Activated T-helper 17 cell treated with anti-CD3 and anti-CD28 coated beads, Interleukin-2, amount 50 U/mL, for 72 hours (primary cell): ENCODE measurements around the gene HMGCR. TPM values are rescaled to one million over a fixed set of nuclear protein-coding genes. Genes with fewer than 3 reads are reported as not detected.
"Not testable (repeated sequence)": the region's sequence is repeated elsewhere in the genome, so short reads cannot be mapped to it uniquely, and the experiment has no call there.

Source experiments
- ATAC-seq: fragments of 150-1000 bp; cut with Tn5 transposase; replicated peaks from 2 replicates; pipeline ENCODE4 v1.10.0; 2021; ENCODE audit warnings: mild to moderate bottlenecking, moderate library complexity
- H3K27ac Mint-ChIP-seq: one replicate; pipeline ENCODE4 v1.8.0; 2022; ENCODE audit warnings: mixed read lengths
- H3K27me3 Mint-ChIP-seq: one replicate; pipeline ENCODE4 v1.8.0; 2022; ENCODE audit warnings: mixed read lengths
- H3K36me3 Mint-ChIP-seq: one replicate; pipeline ENCODE4 v1.8.0; 2022; ENCODE audit warnings: low read depth, mild to moderate bottlenecking, mixed read lengths
- H3K4me1 Mint-ChIP-seq: one replicate; pipeline ENCODE4 v1.8.0; 2022; ENCODE audit warnings: mixed read lengths
- H3K4me3 Mint-ChIP-seq: one replicate; pipeline ENCODE4 v1.8.0; 2022; ENCODE audit warnings: mild to moderate bottlenecking, mixed read lengths
- H3K9me3 Mint-ChIP-seq: one replicate; pipeline ENCODE4 v1.8.0; 2022; ENCODE audit warnings: mixed read lengths
- total RNA-seq, 2 donors: library from RNA; stranded (reverse); gene quantifications; one replicate each; pipeline ENCODE4 v1.2.3, GENCODE V29; 2022

HMGCR gene
- total RNA-seq, 2 donors from 2014 or later = 47.3 to 49.4 TPM

DNA sequence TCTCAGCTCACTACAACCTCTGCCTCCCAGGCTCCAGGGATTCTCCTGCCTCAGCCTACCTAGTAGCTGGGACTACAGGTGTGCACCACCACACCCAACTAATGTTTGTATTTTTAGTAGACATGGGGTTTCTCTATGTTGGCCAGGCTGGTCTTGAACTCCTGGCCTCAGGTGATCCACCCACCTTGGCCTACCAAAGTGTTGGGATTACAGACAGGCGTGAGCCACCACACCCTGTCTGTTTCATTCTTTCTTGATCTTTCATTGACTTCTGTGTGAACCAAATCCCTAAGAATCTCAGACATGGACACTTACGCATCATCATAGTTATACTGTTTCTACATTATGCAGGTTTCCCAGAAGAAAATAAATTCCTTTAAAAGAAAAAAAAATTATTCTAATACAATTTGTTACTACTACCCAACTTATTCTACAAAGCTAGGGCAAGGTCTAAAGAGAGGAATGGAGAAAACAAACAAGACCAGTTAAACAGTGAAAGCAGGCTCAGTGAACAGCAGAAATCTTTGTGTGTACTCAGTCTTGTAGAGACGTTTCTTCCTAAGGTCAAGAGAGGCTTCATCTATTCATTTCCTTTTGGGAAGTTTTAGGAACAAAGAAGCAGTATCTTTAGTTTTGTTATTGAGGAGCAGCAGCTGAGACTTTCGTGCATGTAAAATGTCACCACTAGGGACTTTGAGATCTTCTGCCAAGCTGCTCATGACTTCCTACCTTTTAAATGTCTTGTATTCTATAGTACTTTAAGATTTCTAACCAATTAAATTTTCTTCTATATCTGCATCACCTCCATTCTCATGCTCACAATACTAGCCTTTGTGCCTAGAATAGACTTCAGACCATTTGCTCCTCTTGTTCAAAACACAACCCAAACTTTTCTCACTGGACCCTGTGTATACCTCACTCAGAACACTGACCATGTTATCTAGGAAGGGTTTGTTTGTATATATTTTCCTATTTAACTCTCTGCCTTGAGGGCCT lies 5.6 kb upstream of the HMGCR start:
- Mint-ChIP-seq H3K27ac (no peak overlapping the region), H3K4me3 (no peak overlapping the region), H3K4me1 (no peaks in the 10 kb centered on the region), H3K9me3 (no peaks in the 10 kb centered on the region), H3K36me3 (no peaks in the 10 kb centered on the region), H3K27me3 (peaks cover 2% of the 10 kb centered on the region)
- ATAC-seq = no peak

- H3K27ac Mint-ChIP-seq, H3K27me3 Mint-ChIP-seq, H3K36me3 Mint-ChIP-seq, H3K4me1 Mint-ChIP-seq, ATAC-seq, H3K4me3 Mint-ChIP-seq, H3K9me3 Mint-ChIP-seq: not testable (repeated sequence)
Measured at GRCh38 chr5:75333759-75334158, 3.3 kb upstream of the HMGCR start.

DNA sequence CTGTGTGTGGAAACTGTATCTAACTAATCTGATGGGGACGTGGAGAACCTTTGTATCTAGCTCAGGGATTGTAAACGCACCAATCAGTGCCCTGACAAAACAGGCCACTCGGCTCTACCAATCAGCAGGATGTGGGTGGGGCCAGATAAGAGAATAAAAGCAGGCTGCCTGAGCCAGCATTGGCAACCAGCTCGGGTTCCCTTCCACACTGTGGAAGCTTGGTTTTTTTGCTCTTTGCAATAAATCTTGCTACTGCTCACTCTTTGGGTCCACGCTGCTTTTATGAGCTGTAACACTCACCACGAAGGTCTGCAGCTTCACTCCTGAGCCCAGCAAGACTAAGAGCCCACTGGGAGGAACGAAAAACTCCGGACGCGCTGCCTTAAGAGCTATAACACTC lies 2.6 kb upstream of the HMGCR start:
- not testable (repeated sequence) for H3K36me3 Mint-ChIP-seq, H3K27ac Mint-ChIP-seq, H3K27me3 Mint-ChIP-seq, H3K9me3 Mint-ChIP-seq, ATAC-seq, H3K4me3 Mint-ChIP-seq
- H3K4me1 Mint-ChIP-seq = peaks cover 11% of the 10 kb centered on the region

DNA sequence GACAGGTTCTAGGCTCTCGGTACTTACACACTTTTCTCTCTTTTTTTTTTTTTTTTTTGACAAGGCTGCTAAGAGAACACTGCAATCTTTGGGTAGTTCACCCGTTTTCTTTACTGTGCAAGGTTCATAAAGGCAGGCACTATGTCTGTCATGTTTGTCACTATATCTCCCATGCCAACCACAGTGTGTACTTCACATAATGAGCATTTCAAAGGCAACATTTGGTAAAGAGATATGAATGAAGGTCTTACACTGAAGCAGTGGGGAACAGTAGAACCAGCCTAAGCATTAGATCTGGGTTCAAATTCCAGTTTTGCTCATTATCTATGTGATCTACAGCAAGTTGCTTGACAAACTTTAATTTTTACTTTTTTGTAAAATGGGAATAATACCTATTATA lies 1.5 kb upstream of the HMGCR start:
- no peak for ATAC-seq
- H3K27me3 Mint-ChIP-seq = no peaks in the 10 kb centered on the region

DNA sequence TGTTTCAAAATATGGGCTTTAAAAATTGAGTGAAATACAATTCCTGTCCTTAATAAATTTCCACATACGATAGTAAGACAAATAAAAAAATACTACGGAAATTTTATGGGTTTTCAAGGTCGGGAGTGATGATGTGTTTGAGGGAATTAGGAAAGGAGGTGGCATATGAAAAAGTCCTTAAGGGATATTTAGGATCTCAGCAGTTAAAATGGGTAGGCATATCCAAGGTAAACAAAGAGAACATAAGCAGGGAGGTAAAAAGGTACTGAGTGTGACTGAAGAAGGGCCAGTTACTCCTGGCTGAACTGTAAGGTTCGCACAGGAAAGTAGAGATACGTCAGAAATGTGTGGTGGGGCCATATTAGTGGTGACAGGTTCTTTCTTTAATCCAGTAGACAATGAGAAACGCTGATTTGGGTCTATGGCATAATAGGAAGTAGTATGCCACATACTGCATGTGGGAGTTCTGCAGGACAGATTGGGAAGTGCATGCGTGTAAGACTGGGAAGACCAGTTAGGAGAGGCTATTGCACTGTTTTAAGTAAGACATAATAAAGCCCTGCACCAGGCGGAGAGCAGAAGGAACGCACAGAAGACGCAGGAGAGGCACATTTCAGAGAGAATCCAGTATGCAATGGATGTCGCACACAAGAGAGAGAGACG lies 937 bp upstream of the HMGCR start:
- H3K9me3 Mint-ChIP-seq = no peaks in the 10 kb centered on the region
- peak; percentile 1 for ATAC-seq
- no peaks in the 10 kb centered on the region for H3K27me3 Mint-ChIP-seq
- H3K27ac Mint-ChIP-seq = no peak overlapping the region
- no peak overlapping the region for H3K4me3 Mint-ChIP-seq
- peaks cover 15% of the 10 kb centered on the region for H3K36me3 Mint-ChIP-seq
- peaks cover 15% of the 10 kb centered on the region for H3K4me1 Mint-ChIP-seq

More for the DNA sequence above, 1.5 kb upstream of the HMGCR start:
- Mint-ChIP-seq H3K36me3 (peaks cover 9% of the 10 kb centered on the region), H3K4me3 (no peak overlapping the region), H3K4me1 (peaks cover 11% of the 10 kb centered on the region), H3K9me3 (no peaks in the 10 kb centered on the region), H3K27ac (no peak overlapping the region)

- H3K9me3 Mint-ChIP-seq = no peaks in the 10 kb centered on the region
Measured at GRCh38 chr5:75337366-75338021, 474 bp downstream of the HMGCR start.

DNA sequence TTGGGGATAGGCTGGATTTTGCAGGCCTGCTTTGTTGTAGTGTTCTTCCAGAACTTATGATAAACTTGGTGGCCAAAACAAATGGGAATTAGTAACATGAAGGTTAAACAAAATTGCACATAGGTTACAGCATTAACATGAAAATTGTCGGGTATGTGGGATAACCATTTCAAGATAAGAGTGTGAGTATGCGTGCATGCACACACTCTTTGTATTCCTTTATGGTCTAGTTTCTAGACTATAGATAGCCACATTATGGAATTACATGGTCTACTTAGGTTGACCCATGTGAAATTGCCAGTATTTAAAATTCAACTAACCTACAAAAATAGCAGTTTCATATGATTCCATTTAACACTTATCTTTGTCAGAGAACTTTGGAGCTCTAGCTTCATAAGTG lies 1.4 kb downstream of the HMGCR start:
- Mint-ChIP-seq H3K36me3 (peaks cover 38% of the 10 kb centered on the region), H3K27ac (no peak overlapping the region), H3K4me3 (no peak overlapping the region), H3K27me3 (no peaks in the 10 kb centered on the region), H3K9me3 (no peaks in the 10 kb centered on the region), H3K4me1 (peaks cover 19% of the 10 kb centered on the region)
- no peak for ATAC-seq

More at GRCh38 chr5:75337366-75338021, 474 bp downstream of the HMGCR start:
- Mint-ChIP-seq H3K36me3 (peaks cover 29% of the 10 kb centered on the region), H3K4me3 (no peak overlapping the region), H3K4me1 (peaks cover 19% of the 10 kb centered on the region), H3K27ac (no peak overlapping the region), H3K27me3 (no peaks in the 10 kb centered on the region)
- ATAC-seq = no peak

DNA sequence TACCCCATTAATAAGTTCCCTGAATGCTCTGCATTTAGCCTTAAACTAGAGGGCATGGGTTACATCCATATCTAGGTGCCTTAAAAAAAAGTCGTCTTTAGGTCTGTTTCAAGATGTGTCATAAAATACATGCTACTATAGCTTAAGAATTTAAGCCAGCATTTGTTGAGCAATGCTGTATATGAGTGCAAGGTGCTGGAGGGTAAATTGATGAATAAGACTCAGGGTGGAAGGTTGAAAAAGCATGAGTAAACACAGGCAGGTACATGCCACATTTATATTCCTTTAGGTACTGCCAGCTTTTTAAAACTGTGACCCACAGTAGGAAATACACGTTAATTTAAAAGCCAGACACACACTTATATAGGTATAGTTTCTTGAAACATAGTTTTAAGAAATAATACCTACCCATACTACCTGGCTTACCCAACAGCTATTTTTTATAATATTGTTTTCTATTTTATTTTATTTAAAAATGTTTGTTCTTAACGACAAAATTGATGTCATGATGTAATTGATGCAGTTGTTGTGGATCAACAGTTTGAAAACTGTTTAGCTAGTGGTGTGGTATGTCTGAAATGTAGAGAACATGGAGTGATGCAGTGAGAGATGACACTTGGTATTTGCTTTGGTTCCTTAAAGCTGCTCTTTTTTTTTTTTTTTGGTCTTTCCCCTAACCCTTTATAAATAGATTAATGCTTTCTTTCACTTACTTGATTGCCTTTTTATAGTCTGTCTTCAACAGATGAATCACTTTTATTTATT lies 3.9 kb downstream of the HMGCR start:
- ATAC-seq = no peak

GRCh38 chr5:75341934-75342333 lies 4.9 kb downstream of the HMGCR start:
- H3K36me3 Mint-ChIP-seq = peaks cover 73% of the 10 kb centered on the region
- H3K27ac Mint-ChIP-seq = no peak overlapping the region
- peaks cover 19% of the 10 kb centered on the region for H3K4me1 Mint-ChIP-seq
- ATAC-seq = no peak
- H3K27me3 Mint-ChIP-seq = no peaks in the 10 kb centered on the region
- no peak overlapping the region for H3K4me3 Mint-ChIP-seq
- H3K9me3 Mint-ChIP-seq = no peaks in the 10 kb centered on the region

More for the DNA sequence above, 3.9 kb downstream of the HMGCR start:
- Mint-ChIP-seq H3K36me3 (peaks cover 63% of the 10 kb centered on the region), H3K4me1 (peaks cover 19% of the 10 kb centered on the region), H3K4me3 (peak overlapping the region; percentile 36), H3K9me3 (no peaks in the 10 kb centered on the region), H3K27me3 (no peaks in the 10 kb centered on the region), H3K27ac (no peak overlapping the region)

DNA sequence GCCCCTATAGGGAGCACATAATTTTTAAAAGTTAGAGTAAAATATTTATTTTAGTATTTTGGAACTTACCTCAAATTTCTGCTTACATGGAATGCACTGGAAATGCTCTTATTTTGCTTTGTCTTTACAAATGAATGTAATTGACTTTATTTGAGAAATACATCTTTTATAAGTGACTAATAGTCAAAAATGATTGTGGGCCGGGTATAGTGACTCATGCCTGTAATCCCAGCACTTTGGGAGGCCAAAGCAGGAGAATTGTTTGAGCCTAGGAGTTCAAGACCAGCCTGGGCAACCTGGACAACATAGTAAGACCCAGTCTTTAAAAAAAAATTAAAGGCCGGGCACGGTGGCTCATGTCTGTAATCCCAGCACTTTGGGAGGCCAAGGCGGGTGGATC lies 5.8 kb downstream of the HMGCR start:
- H3K36me3 Mint-ChIP-seq = peaks cover 82% of the 10 kb centered on the region
- no peaks in the 10 kb centered on the region for H3K27me3 Mint-ChIP-seq
- no peak overlapping the region for H3K27ac Mint-ChIP-seq
- ATAC-seq = no peak
- H3K4me3 Mint-ChIP-seq = no peak overlapping the region
- H3K4me1 Mint-ChIP-seq = peaks cover 19% of the 10 kb centered on the region
- no peaks in the 10 kb centered on the region for H3K9me3 Mint-ChIP-seq

DNA sequence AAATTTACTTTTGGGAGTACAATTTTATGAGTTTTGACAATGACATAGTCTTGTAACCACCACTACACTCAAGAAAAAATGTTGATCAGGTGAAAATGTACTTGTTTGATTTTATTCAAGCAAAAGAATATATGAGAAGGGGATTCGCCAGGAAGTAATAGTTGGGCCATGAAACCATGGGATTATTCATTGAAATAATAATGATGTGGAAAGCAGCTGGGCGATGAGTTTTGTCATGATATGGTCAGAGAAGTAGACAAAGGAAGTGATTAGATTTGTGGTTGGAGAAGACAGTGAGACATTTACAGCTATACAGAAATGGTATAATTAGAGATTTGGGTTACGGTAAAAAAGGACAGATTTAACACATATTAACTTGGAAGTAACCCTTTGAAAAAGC lies 11.2 kb downstream of the HMGCR start:
- H3K4me1 Mint-ChIP-seq = peaks cover 10% of the 10 kb centered on the region
- H3K27me3 Mint-ChIP-seq = no peaks in the 10 kb centered on the region
- no peaks in the 10 kb centered on the region for H3K9me3 Mint-ChIP-seq
- ATAC-seq = no peak
- peaks cover 100% of the 10 kb centered on the region for H3K36me3 Mint-ChIP-seq
- no peak overlapping the region for H3K4me3 Mint-ChIP-seq
- no peak overlapping the region for H3K27ac Mint-ChIP-seq

GRCh38 chr5:75349663-75350062 lies 12.6 kb downstream of the HMGCR start:
- no peak overlapping the region for H3K4me3 Mint-ChIP-seq
- H3K4me1 Mint-ChIP-seq = peaks cover 10% of the 10 kb centered on the region
- ATAC-seq = no peak
- H3K27me3 Mint-ChIP-seq = no peaks in the 10 kb centered on the region
- H3K36me3 Mint-ChIP-seq = peaks cover 100% of the 10 kb centered on the region
- H3K9me3 Mint-ChIP-seq = no peaks in the 10 kb centered on the region
- H3K27ac Mint-ChIP-seq = no peak overlapping the region

DNA sequence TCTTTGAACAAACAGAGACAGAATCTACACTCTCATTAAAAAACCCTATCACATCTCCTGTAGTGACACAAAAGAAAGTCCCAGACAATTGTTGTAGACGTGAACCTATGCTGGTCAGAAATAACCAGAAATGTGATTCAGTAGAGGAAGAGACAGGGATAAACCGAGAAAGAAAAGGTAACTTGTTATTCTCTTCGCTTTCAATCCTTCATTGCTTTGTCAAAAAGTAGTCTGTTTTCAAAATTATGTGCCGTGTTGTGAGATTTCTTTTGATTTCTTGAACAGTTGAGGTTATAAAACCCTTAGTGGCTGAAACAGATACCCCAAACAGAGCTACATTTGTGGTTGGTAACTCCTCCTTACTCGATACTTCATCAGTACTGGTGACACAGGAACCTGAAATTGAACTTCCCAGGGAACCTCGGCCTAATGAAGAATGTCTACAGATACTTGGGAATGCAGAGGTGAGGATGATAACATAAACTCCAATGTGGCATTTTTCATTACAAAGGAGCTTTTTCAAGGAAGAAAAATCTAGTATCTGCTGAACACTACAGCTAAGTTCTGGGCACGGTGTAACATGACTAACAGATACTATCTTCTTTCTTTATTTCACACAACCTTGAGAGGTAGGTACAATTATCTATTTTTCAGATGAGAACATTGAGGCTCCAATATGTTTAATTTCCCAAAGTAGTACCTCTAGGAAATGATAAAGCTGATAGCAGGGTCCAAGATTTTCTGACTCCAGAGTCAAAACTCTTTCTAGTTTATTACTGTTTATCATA lies 14.3 kb downstream of the HMGCR start:
- H3K27ac Mint-ChIP-seq = peak overlapping the region; percentile 87
- H3K4me1 Mint-ChIP-seq = peaks cover 10% of the 10 kb centered on the region
- peaks cover 100% of the 10 kb centered on the region for H3K36me3 Mint-ChIP-seq
- H3K27me3 Mint-ChIP-seq = no peaks in the 10 kb centered on the region
- H3K9me3 Mint-ChIP-seq = no peaks in the 10 kb centered on the region
- H3K4me3 Mint-ChIP-seq = peak overlapping the region; percentile 36
- peak; percentile 92 for ATAC-seq
